SIG-M5 treated with dmso at 0.1 percent for 504 hours (cell line): ENCODE measurements around the gene FMNL1.

Experiments used
- DNase-seq: peaks from one replicate; lab custom pipeline; 2025; ENCODE audit not compliant: unreplicated experiment; lab: John Stamatoyannopoulos, UW

The FMNL1 gene

DNA sequence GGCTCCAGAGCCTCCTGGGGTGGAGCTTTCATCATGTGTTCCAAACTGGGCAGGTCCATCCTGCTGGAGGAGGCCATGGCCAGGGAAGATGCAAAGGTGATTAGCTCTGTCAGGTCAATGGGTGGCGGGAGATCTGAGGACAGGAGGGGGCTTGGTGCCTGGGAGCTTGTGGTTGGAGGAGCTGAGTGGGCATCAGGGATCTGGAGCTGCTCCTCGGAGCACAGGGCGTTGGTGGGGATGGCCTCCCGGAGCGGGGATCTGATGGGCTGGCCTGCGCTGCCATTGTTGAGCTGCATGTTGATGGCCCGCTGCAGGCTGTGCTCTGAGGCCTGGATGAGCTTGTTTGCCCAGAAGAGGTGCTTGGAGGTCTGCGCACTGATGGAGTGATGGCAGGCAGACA is 33.7 kb downstream of the FMNL1 start:
- no peak for DNase-seq

DNA sequence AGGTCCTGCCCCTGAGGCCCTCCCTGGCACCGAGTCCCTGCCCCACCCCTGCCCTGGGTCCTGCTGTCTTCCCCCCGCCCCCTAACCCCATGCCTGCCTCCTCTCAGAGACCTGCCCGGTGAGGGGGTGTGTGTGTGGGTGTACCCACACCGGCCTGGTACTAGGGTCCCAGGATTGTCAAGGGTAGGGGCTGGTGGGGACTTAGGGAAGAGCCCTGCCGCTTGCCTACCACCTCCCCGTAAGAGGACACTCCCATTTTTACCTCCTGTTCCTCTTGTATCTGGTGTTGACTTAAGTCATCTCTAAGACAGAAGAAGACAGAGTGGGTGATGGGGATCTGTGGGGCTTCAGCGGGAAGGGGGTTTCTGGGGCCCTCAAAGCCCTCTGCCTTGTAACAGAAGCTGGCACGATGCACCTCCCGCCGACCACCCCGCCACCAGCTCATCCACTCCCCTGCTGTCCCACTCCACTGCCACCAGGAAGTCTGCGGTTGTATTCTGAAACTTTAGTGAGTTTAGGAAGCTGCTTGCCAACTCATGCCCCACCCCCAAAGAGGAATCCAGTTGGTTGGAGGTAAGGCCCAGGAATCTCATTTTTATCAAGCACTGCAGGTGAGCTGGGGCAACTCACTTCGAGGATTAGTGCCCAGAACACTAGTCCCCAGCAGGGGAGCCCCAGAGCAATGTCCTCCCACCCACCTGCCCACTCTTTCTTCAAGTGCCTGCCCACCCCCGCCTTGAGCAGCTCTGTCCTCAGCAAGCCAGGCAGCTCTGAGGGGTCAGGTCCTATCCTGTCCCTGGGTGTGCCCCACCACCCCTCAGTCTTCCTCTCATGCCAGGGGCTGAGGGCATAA is 34.7 kb downstream of the FMNL1 start:
- DNase-seq, result no peak

DNA sequence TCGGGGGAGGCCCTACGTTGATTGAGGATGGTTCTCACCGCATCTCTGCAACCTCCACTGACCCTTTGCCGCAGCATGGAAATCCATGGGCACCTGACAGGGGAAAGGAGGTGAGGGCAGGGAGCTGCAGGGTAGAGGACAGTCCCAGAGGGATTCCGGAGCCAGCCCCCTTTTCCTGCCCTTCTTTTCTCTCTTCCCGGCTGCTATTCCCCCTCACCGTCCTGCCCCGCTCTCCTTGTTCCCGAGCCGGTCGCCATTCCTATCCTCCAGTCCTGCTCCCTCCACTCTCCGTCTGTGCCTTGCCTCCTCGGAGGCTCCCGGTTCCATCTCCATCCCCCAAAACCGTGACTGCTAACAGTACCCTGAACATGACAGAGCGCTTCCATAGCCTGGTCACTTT is 35.4 kb downstream of the FMNL1 start:
- DNase-seq, result no peak

DNA sequence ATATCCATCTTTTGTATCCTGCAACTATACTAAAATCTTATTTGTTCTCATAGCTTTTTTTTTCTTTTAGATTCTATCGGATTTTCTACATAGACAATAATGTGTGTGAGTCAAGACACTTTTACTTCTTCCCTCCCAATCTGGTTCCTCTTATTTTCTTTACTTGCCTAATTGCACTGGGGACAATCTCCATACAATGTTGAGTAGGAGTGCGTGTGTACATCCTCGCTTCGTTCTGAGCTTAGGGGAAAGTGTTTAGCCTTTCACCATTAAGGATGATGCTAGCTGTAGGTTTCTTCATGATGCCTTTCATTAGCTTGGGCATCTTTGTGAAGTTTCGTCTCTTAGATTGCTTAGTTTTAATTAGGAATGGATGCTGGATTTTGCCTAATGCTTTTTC is 37.3 kb downstream of the FMNL1 start:
- DNase-seq, result peak; percentile 51

DNA sequence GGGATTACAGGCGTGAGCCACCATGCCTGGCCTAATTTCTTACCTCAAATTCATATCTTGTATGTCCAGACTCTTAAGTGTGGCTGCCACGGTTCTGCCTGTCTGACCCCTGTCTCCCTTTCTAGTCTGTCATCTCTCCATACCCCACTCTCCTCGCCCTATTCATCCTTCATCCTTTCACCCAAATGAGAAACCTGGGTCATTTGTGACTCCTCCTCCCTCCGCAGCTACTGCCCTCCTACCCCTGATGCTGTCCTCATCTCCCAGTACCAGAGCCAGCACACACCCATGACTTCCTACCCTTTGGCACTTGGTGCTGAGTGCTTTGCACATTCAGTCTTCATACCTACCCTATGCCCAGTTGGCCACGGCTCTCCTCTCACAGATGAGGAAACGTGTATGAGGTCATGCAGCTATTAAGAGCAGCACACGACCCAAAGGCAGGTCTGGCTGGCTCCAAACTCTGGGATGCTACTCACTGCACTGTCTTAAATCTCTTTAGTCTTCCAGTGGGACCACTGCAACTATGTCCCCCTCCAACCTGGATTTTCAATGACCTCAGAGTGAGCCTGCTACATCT is 38.6 kb downstream of the FMNL1 start:
- no peak for DNase-seq

DNA sequence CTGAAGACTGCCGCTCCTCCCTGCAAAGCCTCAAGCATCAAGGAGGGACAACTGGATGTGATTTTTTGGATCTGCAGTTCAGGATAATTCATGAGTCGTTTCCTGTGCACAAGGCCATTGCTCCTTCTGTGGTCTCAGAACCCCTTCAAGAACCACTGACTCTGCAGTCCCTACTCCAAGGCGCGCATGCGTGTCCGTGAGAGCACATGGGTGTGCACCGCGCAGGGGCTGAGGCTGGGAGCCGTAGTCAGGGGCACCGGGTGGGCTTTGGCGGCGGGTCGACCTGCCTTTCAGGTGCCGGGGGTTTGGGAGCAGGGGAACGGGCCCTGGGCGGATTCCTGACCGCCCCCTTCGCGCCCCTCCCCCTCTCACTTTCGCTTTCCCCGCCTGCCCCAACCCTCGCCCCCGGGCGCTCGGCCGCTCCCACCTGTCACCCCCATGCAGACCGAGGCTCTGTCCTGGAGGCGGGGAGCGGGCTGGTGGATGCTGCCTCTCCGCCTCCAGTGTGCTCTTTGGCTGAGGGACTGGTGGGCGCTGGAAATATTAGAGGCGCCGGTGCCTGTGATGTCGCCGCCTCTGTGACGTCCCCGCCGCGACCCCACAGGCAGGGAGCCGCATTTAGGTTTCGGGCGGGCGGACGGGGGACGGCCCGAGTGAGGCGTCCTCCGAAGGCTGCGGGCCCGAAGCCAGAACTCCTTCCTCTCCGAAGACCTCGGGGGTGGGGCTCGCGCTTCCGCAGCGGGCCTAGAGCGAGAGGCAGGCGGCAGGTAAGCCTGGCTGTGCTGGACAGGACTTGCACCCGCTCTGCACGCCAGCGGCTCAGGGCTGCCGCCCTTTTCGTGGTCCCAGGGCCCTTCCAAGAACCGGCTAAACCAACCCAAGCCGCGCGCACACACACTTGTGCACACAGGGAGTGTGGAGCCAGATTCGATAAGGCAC is 40.2 kb downstream of the FMNL1 start, which contains the start of gene SPATA32:
TSS of gene SPATA32 (minus strand) at position 518 of the 939 bp plus-strand sequence. CDS start at position 440, 78 bp downstream.
- no peak for DNase-seq

DNA sequence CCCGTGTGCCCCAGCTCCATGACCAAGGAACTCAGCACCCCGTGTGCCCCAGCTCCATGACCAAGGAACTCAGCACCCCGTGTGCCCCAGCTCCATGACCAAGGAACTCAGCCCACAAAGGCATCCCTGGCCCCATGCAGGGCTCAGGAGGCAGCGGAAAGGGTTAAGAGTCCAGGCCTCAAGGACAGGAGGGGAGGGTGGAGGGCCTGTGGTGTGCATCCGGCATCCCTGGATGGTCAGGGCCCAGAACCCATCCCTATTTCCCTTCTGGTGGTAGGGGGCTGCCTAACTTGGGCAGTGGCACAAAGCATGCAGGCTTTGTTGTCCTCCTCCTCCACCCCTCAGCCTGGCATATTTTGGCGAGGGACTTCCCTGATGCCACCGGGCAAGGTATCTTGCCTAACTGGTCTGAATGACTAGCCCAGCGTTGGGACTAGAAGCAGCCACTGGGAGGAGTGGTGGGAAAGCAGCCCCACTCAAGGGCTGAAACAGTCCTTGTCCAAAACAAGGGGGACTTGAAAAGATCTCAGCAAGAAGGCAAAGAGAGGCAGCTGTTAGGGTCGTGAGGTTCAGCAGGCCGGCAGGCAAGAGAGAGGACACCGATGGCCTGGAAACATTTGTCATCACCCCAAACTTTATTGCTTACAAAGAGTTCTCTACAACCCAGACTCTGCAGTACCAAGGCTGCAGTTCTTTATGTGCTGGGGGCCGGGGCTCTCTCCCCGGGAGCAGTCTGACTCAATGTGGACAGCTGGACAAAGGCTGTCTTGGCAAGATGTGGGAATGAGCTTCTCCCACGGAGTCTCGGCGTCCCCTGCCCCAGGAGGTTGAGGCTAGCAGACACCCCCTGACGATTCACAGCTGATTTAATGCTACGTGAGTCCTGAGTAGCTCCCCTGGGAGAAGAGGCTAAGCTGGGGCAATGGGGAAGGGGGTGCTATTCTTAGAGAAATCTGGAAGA is 41.1 kb downstream of the FMNL1 start:
- no peak for DNase-seq

DNA sequence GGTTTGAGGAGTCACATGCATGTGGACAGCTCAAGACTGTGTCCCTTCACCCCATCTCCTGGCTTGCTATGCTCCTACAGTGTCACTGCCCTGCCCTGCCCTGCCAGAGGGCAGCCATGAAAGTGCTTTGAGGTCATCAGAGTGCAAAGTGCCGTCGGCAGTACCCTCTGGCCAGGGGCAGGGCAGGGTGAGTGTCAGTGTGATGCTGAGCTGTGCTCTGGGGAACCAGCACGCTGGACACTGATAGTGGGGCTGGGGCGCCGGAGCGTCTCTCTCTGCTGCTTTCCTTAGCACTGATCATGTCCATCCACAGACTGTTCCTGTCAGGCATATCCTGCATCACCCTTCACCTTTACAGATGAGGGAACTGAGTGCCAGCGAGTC is 41.8 kb downstream of the FMNL1 start:
- no peak for DNase-seq

DNA sequence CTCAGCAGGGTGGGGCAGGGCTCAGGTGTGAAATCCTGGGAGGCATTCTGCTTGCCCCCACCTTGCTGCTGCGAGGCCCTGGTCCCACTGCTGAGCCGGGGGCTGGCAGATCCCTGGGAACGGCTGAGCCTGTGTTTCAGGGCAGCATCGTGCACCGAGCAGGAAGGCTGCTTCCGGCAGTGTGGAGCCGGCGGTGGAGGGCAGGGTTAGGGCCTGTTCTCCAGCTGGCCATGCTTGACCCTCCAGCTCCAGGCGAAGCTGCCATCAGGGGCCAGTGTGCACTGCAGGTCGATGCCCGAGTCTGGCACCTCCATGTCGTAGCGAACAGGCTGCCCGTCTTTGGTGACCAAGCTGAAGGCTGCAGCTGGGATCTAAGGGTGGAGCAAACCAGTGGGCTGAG is 42.7 kb downstream of the FMNL1 start:
- no peak for DNase-seq

DNA sequence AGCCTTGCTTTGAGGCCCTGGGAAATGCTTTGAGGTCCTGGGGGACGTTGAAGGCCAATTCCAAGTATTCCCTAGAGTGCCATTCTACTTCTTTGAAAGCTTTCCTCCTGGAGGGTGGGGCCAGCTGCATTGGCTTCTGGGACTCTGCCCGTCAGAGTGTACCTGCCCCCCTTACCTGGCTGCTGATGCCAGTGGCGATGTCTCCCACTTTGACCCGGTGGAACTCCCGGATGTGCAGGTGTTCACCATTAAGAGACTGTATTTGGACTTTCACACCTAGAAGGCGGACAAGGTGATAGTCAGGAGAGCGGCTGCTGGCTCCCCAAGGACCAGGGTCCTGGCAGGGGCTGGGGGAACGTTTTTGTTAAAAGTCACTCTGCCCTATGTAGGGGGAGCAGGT is 43.3 kb downstream of the FMNL1 start:
- DNase-seq, result no peak

DNA sequence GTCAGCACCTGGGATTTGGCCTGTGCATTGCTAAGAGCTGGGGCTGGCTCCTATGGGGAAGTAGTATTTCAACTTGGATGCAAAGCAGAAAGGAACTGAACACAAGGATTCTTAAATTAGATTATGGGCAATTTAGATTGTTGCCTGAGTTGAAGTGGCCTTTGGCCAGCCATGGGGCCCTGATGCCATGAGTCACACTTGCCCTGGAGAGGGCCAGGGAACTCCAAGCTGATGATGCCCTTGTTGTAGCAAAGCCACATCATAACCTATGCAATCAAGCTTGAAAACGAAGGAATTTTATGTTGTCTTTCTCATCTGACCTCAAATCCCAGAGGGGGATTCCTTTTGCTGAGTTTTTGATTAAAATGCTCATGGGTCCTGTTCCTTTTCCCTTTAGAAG is 44.1 kb downstream of the FMNL1 start:
- no peak for DNase-seq

DNA sequence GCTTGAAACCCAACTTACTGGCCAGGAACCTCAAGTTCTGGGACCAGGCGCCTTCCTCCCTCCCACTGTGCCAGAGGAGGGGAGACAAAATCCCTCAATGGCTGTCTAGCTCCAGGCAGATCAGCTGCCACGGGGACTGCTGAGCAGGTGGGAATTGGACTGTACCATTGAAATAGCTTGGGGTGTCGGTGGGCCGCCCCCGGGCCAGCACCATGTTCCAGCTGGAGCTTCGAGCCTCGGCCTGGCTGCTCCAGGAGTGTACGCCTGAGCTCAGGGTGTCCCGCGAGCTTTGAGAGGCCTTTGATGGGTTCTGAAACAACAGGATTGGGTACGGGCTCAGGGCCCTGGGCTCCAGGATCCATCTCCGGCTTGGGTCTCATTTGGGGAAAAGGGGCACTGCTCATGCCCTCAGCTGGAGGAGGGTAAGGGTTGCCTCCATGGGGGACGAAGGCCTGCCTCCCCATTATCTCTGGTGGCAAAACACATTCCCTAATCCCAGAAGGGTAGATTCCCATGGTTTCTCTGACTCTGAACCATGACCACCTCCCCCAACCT is 44.8 kb downstream of the FMNL1 start:
- no peak for DNase-seq

DNA sequence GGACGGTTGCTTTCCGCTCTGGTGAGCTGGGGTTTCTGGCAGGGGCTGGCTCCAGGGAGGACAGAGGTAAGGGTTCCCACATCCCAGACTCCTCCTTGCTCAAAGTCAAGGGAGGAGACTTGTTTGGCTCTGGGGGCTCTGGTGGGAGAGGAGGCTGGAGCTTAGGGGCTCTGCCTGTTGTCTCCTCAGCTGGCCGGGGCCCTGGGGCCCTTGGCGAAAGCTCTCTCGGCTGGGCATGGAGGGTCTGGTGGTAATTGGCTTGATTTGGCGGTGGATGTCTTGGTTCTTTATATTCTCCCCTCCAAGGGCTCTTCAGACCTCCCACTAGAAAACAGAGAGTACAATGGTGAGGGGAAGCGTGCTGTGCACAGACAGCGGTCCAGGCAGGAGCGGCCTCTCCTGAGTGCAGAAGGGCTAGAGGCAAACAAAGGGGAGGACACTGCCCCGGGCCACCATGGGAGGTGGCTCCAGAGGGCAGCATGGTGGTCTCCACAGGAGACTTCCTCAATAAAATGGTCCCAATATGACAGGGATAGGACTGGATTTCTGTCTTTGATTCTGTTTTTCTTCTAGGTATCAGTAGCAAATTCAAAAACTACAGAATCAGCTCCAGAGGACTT is 45.9 kb downstream of the FMNL1 start:
- DNase-seq, result no peak

DNA sequence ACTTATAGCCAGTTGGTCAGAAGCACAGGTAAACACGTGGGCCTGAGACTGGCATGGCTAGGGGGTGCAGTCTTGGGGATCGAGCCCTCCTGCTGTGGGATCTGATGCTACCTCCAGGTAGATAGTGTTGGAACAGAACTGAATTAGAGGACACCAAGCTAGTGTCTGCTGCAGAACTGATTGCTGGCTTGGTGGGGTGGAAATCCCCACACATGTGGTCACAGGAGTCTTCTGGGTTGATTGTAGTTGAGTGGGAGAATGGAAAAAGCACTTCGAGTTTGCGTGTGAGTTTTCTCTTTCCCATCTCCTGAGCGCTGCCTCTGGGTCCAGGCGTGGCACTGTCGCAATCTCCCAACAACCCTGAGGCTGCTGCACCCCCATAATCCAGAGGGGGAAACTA is 48.2 kb downstream of the FMNL1 start:
- no peak for DNase-seq

DNA sequence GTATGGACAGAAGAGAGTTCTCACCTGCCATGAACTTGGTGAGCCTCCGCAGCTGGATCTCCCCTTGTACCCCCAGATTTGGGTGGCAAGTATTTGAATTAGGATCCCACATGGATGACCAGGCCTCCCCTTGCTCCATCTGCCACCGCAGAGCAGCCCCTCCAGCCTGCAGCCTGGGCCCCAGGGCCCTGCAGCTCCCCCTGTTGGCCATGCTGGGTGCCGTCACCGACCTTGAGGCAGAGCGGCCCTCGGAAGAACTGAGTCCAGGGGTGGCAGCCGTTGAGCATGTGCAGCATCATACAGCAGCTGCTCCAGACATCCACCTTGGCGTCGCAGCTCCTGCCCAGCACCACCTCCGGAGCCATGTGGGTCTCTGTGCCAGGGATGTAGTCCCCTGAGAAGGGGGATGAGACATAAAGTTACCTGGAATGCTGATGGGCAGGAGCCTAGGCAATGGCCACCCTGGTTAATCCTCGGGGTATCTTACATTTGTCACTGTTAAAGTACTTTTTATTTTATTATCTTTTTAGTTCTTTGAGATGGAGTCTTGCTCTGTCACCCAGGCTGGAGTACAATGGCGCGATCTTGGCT is 49.2 kb downstream of the FMNL1 start:
- peak; percentile 6 for DNase-seq

DNA sequence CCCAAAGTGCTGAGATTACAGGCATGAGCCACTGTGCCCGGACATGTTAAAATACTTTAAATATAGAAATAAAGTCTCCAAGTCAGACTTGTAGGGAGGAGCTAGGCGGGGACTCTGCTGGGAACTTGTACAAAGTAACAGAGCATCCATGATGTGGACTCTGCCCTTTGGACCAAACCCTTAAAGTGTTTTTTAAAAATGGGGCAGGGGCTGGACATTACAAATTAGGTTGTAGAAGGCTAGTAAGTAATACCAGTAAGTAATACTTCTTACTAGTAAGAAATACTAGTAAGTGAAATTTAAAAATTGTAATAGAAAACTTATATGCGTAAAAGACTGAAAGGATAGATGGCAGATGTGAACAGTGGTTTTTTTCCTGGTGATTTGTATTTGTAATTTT is 49.9 kb downstream of the FMNL1 start:
- DNase-seq, result no peak

DNA sequence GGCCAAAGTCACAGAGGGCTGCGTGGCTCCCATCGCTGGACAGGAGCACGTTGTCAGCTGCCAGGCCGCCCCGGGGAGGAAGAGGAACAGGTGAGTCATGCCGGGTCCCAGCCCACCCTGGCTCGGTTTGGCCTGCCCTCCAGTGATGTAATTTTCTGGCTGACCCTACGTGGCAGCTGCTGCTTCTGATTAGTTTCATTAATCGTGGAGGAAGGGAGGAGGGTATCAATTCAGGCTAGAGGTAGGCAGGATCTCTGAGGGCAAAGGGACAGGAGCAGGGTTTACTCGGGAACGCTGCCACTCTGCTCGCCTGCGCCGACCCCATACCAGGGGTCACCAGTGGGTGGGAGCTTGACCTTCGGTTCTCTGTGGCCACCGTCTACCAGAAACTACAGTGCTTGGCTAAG is 51.9 kb downstream of the FMNL1 start:
- no peak for DNase-seq

DNA sequence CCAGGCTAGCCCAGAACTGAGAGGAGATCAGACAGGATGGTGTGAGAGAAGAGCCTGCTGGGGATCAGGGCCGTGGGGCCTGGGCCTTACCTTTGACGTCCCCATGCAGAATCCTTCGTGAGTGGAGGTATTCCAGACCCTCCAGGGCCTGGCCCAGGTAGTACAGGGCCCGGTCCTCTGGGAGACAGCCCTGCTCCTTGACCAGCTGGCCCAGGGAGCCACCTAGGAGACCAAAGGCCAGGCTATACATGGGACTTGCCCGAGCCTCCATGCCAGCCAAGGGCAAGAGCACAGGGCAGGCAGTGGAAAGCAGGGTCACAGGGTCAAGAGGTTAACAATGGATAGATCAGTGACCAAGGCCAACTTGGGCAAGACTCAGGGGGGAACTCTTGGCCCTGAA is 52.3 kb downstream of the FMNL1 start:
- DNase-seq, result no peak

DNA sequence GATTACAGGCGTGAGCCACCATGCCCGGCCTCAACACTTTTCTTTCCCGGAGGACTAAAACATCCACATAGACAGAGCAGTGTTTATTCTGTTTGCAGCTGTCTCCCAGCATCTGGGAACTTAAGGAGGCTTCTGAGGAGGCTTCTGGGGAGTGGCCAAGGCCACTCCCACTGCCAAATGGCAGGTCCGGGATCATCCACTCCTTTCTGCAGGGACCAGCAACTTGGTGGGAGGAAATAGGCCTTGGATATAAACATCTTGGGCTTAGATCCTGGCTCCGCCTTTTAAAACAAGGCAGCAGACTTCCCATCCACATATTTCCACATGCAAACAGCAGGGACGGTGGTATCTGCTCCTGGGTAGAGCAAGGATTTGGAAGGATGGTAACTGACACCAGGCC is 54.3 kb downstream of the FMNL1 start:
- DNase-seq, result no peak
